Astrocyte (in vitro differentiated cells and primary cell): ENCODE results near the gene UBE2M. TPM values are rescaled to one million over a fixed set of nuclear protein-coding genes. Genes with fewer than 3 reads are reported as not detected.

Experiments used
- DNase-seq: peaks from one replicate; pipeline ENCODE4 v3.0.0-alpha.2; 2010; ENCODE audit warnings: low read depth
- FAIRE-seq: peaks from 2 replicates; lab custom pipeline; 2011; peaks lifted over from hg19 to GRCh38; lab: Jason Lieb, UNC
- H2AFZ ChIP-seq: 2 replicates; pipeline ENCODE4 v1.6.0; 2012; ENCODE audit warnings: low read depth, low read length, inconsistent platforms
- H3K27ac ChIP-seq: 2 replicates; pipeline ENCODE4 v1.5.1; 2011; ENCODE audit warnings: low read depth, low read length, inconsistent platforms
- H3K27me3 ChIP-seq: 2 replicates; pipeline ENCODE4 v1.6.0; 2011; ENCODE audit warnings: low read length, inconsistent platforms; ENCODE audit not compliant: insufficient read depth
- H3K36me3 ChIP-seq: 2 replicates; pipeline ENCODE4 v1.5.1; 2011; ENCODE audit warnings: low read length, inconsistent platforms; ENCODE audit not compliant: insufficient read depth
- H3K4me1 ChIP-seq: 2 replicates; pipeline ENCODE4 v1.5.1; 2011; ENCODE audit warnings: low read length, inconsistent platforms; ENCODE audit not compliant: insufficient read depth
- H3K4me2 ChIP-seq: 2 replicates; pipeline ENCODE4 v1.6.0; 2012; ENCODE audit warnings: low read length, inconsistent platforms
- H3K4me3 ChIP-seq: 2 replicates; pipeline ENCODE4 v1.5.1; 2011; ENCODE audit warnings: low read depth, mild to moderate bottlenecking, low read length, inconsistent platforms; ENCODE audit not compliant: insufficient read depth
- H3K79me2 ChIP-seq: 2 replicates; pipeline ENCODE4 v1.6.0; 2012; ENCODE audit warnings: mild to moderate bottlenecking, low read length, inconsistent platforms; ENCODE audit not compliant: insufficient read depth
- H3K9ac ChIP-seq: 2 replicates; pipeline ENCODE4 v1.6.0; 2012; ENCODE audit warnings: mild to moderate bottlenecking, low read length, inconsistent platforms
- H3K9me3 ChIP-seq: 2 replicates; pipeline ENCODE4 v1.5.1; 2012; ENCODE audit warnings: low read depth, mild to moderate bottlenecking, low read length, inconsistent platforms; ENCODE audit not compliant: insufficient read depth
- H4K20me1 ChIP-seq: 2 replicates; pipeline ENCODE4 v1.6.0; 2012; ENCODE audit warnings: low read length, inconsistent platforms; ENCODE audit not compliant: insufficient read depth
- H3K27ac Mint-ChIP-seq: one replicate; pipeline ENCODE4 v1.8.0; 2021; ENCODE audit warnings: mild to moderate bottlenecking, mixed read lengths; ENCODE audit not compliant: unreplicated experiment
- H3K27me3 Mint-ChIP-seq: one replicate; pipeline ENCODE4 v1.8.0; 2021; ENCODE audit warnings: low read depth, mixed read lengths; ENCODE audit not compliant: unreplicated experiment
- H3K36me3 Mint-ChIP-seq: one replicate; pipeline ENCODE4 v1.8.0; 2021; ENCODE audit warnings: low read depth, mixed read lengths; ENCODE audit not compliant: unreplicated experiment
- H3K4me1 Mint-ChIP-seq: one replicate; pipeline ENCODE4 v1.8.0; 2021; ENCODE audit warnings: low read depth, mixed read lengths; ENCODE audit not compliant: unreplicated experiment
- H3K4me3 Mint-ChIP-seq: one replicate; pipeline ENCODE4 v1.8.0; 2021; ENCODE audit warnings: mild to moderate bottlenecking, moderate library complexity, mixed read lengths; ENCODE audit not compliant: unreplicated experiment
- H3K9me3 Mint-ChIP-seq: one replicate; pipeline ENCODE4 v1.8.0; 2021; ENCODE audit warnings: mild to moderate bottlenecking, mixed read lengths; ENCODE audit not compliant: unreplicated experiment
- CTCF ChIP-seq: IDR thresholded peaks from 2 replicates; pipeline ENCODE4 v1.5.1; 2011; ENCODE audit warnings: low read depth, mild to moderate bottlenecking, inconsistent platforms, low read length, moderate library complexity; ENCODE audit not compliant: insufficient read depth
- EZH2 ChIP-seq: IDR thresholded peaks from 2 replicates; pipeline ENCODE4 v1.6.1; 2012; ENCODE audit warnings: mild to moderate bottlenecking, low read length, inconsistent platforms; ENCODE audit not compliant: insufficient read depth
- total RNA-seq: library from RNA; stranded (reverse); gene quantifications from 2 replicates; pipeline ENCODE4 v1.2.1, GENCODE V29; 2021

UBE2M gene
- total RNA-seq, 1 donor from 2014 or later: 113 TPM

- Mint-ChIP-seq H3K4me3 (peak overlapping the region; percentile 93), H3K27ac (peak overlapping the region; percentile 97), H3K36me3 (peaks cover 12% of the 10 kb centered on the region), H3K4me1 (peaks cover 28% of the 10 kb centered on the region), H3K9me3 (peaks cover 2% of the 10 kb centered on the region), H3K27me3 (no peaks in the 10 kb centered on the region)
- no peak for FAIRE-seq
- Histone ChIP-seq H3K4me2 (peak overlapping the region; percentile 98), H3K9me3 (no peaks in the 10 kb centered on the region), H3K4me1 (peaks cover 47% of the 10 kb centered on the region), H2AFZ (peak overlapping the region; percentile 92), H3K27ac (peak overlapping the region; percentile 97), H3K79me2 (peaks cover 31% of the 10 kb centered on the region), H3K4me3 (peak overlapping the region; percentile 85), H3K36me3 (peaks cover 5% of the 10 kb centered on the region), H3K9ac (peak overlapping the region; percentile 97), H4K20me1 (peaks cover 19% of the 10 kb centered on the region), H3K27me3 (peaks cover 9% of the 10 kb centered on the region)
- peak; percentile 91 for DNase-seq
- TF ChIP-seq EZH2: no peak
- TF ChIP-seq CTCF: no peak
Measured at GRCh38 chr19:58558623-58559274, 338 bp upstream of the UBE2M start.

- no peak for FAIRE-seq
- peak overlapping the region; percentile 80 for H3K27ac ChIP-seq
- H3K79me2 ChIP-seq: peaks cover 42% of the 10 kb centered on the region
- H3K9me3 Mint-ChIP-seq: no peaks in the 10 kb centered on the region
- H3K36me3 Mint-ChIP-seq: peaks cover 13% of the 10 kb centered on the region
- H3K27ac Mint-ChIP-seq: peak overlapping the region; percentile 88
- H3K4me2 ChIP-seq: peak overlapping the region; percentile 98
- DNase-seq: no peak
- H2AFZ ChIP-seq: no peak overlapping the region
- peak overlapping the region; percentile 97 for H3K4me3 Mint-ChIP-seq
- peaks cover 31% of the 10 kb centered on the region for H3K4me1 Mint-ChIP-seq
- peaks cover 4% of the 10 kb centered on the region for H3K27me3 ChIP-seq
- H3K27me3 Mint-ChIP-seq: no peaks in the 10 kb centered on the region
- peak overlapping the region; percentile 94 for H3K4me3 ChIP-seq
- H3K36me3 ChIP-seq: peaks cover 8% of the 10 kb centered on the region
- no peaks in the 10 kb centered on the region for H3K9me3 ChIP-seq
- H3K9ac ChIP-seq: peak overlapping the region; percentile 97
- TF ChIP-seq EZH2 (no peak), CTCF (no peak)
- peaks cover 39% of the 10 kb centered on the region for H3K4me1 ChIP-seq
- peaks cover 15% of the 10 kb centered on the region for H4K20me1 ChIP-seq
Measured at GRCh38 chr19:58557221-58558065, 968 bp downstream of the UBE2M start.
